ENCODE measurements around the gene EVI2A. TPM values are rescaled to one million over a fixed set of nuclear protein-coding genes. Genes with fewer than 3 reads are reported as not detected.

Gene EVI2A
- total and polyA plus RNA-seq, 2 of the 13 experiments (the other 11 are each of a cell fraction or from before 2014, with no cell fraction given) = not detected

DNA sequence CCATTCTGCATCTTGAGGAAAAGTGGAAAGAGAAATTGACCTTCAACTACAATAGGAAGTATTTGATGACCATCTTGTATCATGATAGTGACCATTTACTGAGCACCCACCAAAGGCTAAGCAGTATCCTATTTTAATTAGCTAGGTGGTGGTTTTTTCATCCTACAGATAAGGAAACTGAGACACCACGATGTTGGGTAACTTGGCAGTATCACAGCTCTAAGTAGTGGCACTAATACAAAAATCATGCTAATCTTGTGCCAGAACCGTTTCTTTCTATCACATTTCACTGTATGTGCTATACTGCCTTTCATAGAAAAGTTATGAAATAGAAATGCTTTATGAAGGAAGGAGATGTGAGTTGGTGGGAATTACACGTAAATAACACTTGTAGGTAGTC, 9.9 kb downstream of the EVI2A start:
- ChIA-PET CTCF (ENCODE audit: low intra/inter-chr PET ratio, low total read pairs) (no interaction called here), POLR2A (no interaction called here)
- no peak overlapping the region for H3K27ac ChIP-seq (ENCODE audit: extremely low read length, insufficient read depth, low read length)
- DNase-seq (ENCODE audit: low spot score) (no peak), ATAC-seq (no peak), FAIRE-seq (no peak)
- no peak overlapping the region for H2AFZ ChIP-seq (ENCODE audit: low read length)
- H3K4me3 ChIP-seq (replicated peaks in 1 of 3; ENCODE audit: insufficient read depth in 1 of 3, low read depth in 2 of 3, low read length in 3 of 3) = no peak overlapping the region
- H4K20me1 ChIP-seq (ENCODE audit: insufficient read depth, low read length) = no peaks in the 10 kb centered on the region
- intact Hi-C loops (cut with micrococcal nuclease; ENCODE audit: unreplicated experiment) (no loop called here), in situ Hi-C loops (cut with HindIII; ENCODE audit: extremely low pct_ligation_motif_present, low pct_unique_long_range_greater_than_20kb) (no loop called here)
- H3K9me3 ChIP-seq (ENCODE audit: low read length) = no peaks in the 10 kb centered on the region
- H3K79me2 ChIP-seq (ENCODE audit: insufficient read depth, low read length) = no peaks in the 10 kb centered on the region
- BruUV-seq (replicated peaks) = no TSS peak
- no peaks in the 10 kb centered on the region for H3K36me3 ChIP-seq (replicated peaks in 1 of 2; ENCODE audit: control insufficient read depth in 1 of 2, insufficient read depth in 2 of 2, low read length in 2 of 2)
- TF ChIP-seq, protein P1, sequence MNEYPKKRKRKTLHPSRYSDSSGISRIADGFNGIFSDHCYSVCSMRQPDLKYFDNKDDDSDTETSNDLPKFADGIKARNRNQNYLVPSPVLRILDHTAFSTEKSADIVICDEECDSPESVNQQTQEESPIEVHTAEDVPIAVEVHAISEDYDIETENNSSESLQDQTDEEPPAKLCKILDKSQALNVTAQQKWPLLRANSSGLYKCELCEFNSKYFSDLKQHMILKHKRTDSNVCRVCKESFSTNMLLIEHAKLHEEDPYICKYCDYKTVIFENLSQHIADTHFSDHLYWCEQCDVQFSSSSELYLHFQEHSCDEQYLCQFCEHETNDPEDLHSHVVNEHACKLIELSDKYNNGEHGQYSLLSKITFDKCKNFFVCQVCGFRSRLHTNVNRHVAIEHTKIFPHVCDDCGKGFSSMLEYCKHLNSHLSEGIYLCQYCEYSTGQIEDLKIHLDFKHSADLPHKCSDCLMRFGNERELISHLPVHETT (CRISPR knock-in tag; conservative IDR thresholded peaks at IDR 0.05) = no peak
- TF ChIP-seq, protein P2, sequence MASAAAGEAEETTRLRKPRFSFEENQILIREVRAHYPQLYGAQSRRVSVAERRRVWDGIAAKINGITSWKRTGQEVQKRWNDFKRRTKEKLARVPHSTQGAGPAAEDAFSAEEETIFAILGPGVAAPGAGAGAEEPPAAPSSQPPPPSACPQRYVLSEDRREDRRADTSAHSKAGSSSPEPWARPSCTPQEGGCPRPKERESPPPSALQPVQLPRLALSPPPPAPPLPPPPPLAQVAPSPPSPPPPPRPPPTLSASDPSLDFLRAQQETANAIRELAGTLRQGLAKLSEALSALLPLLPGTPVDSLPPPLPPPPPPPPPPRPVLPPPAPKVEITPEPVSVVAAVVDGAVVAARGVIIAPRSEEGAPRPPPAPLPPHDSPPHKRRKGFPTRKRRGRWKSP (CRISPR knock-in tag; IDR thresholded peaks at IDR 0.05) = no peak
- TF ChIP-seq XRCC5 (optimal IDR thresholded peaks at IDR 0.05; ENCODE audit: low read length) = no peak
- no peak for TF ChIP-seq GATA4 (IDR thresholded peaks at IDR 0.05; ENCODE audit: borderline replicate concordance, low read depth)
- TF ChIP-seq, protein P3, sequence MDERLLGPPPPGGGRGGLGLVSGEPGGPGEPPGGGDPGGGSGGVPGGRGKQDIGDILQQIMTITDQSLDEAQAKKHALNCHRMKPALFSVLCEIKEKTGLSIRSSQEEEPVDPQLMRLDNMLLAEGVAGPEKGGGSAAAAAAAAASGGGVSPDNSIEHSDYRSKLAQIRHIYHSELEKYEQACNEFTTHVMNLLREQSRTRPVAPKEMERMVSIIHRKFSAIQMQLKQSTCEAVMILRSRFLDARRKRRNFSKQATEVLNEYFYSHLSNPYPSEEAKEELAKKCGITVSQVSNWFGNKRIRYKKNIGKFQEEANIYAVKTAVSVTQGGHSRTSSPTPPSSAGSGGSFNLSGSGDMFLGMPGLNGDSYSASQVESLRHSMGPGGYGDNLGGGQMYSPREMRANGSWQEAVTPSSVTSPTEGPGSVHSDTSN (CRISPR knock-in tag; IDR thresholded peaks at IDR 0.05) = no peak
- 99% methylated on average over 3 of the region's 3 CpGs for WGBS (ENCODE audit: low lambda C conversion rate)
- H3K4me1 ChIP-seq (ENCODE audit: insufficient read depth, low read length) = no peaks in the 10 kb centered on the region
- no peak overlapping the region for H3K9ac ChIP-seq (ENCODE audit: insufficient read depth, low read depth, low read length)
- H3K27me3 ChIP-seq (ENCODE audit: control insufficient read depth in 1 of 2, insufficient read depth in 2 of 2, low read length in 2 of 2) = no peaks in the 10 kb centered on the region
- no peak overlapping the region for H3K4me2 ChIP-seq (ENCODE audit: low read depth, low read length)

DNA sequence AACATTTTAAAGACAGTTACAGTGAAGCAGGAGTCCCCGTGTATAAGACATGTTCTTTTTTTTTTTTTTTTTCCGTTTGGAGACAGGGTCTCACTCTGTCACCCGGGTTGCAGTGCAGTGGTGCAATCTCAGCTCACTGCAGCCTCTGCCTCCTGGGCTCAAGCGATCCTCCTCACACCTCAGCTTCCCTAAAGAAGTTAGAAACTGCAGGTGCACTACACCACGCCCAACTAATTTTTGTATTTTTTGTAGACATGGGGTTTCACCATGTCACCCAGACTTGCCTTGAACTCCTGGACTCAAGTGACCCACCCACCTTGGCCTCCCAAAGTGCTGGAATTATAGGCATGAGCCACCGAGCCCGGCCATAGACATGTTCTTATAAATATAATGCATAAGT, 10.5 kb downstream of the EVI2A start:
- CTCF ChIA-PET (ENCODE audit: low intra/inter-chr PET ratio, low total read pairs) = no interaction called here
- POLR2A ChIA-PET = no interaction called here
- Histone ChIP-seq H4K20me1 (ENCODE audit: insufficient read depth, low read length) (no peaks in the 10 kb centered on the region), H3K27me3 (ENCODE audit: control insufficient read depth in 1 of 2, insufficient read depth in 2 of 2, low read length in 2 of 2) (no peaks in the 10 kb centered on the region), H3K9me3 (ENCODE audit: low read length) (no peaks in the 10 kb centered on the region), H3K79me2 (ENCODE audit: insufficient read depth, low read length) (no peaks in the 10 kb centered on the region), H3K9ac (ENCODE audit: insufficient read depth, low read depth, low read length) (no peak overlapping the region), H3K36me3 (replicated peaks in 1 of 2; ENCODE audit: control insufficient read depth in 1 of 2, insufficient read depth in 2 of 2, low read length in 2 of 2) (no peaks in the 10 kb centered on the region), H3K4me3 (replicated peaks in 1 of 3; ENCODE audit: insufficient read depth in 1 of 3, low read depth in 2 of 3, low read length in 3 of 3) (no peak overlapping the region), H3K4me2 (ENCODE audit: low read depth, low read length) (no peak overlapping the region), H3K27ac (ENCODE audit: extremely low read length, insufficient read depth, low read length) (no peak overlapping the region), H2AFZ (ENCODE audit: low read length) (no peak overlapping the region), H3K4me1 (ENCODE audit: insufficient read depth, low read length) (no peaks in the 10 kb centered on the region)
- no peak for ATAC-seq
- DNase-seq (ENCODE audit: low spot score) = no peak
- no peak for FAIRE-seq
- intact Hi-C loops (cut with micrococcal nuclease; ENCODE audit: unreplicated experiment) (no loop called here), in situ Hi-C loops (cut with HindIII; ENCODE audit: extremely low pct_ligation_motif_present, low pct_unique_long_range_greater_than_20kb) (no loop called here)
- BruUV-seq (replicated peaks) = no TSS peak
- 92% methylated on average over 7 of the region's 7 CpGs for WGBS (ENCODE audit: low lambda C conversion rate)
- TF ChIP-seq DNMT3B (CRISPR knock-in tag; conservative IDR thresholded peaks at IDR 0.05) = no peak

Data from HepG2 (cell line).